Activated CD8-positive, alpha-beta T cell treated with anti-CD3 and anti-CD28 coated beads for 36 hours (primary cell): ENCODE measurements around the gene GARIN5B. TPM values are rescaled to one million over a fixed set of nuclear protein-coding genes. Genes with fewer than 3 reads are reported as not detected.

Experiments
- ATAC-seq: fragments of 200-7000 bp; cut with Tn5 transposase; one replicate; pipeline ENCODE4 v1.10.0; 2021; ENCODE audit warnings: mild to moderate bottlenecking, moderate library complexity
- CTCF ChIA-PET: fragments of 350-600 bp; sonication (Branson Sonifier 250); formaldehyde crosslinking; loops from one replicate; lab custom pipeline; 2021; ENCODE audit warnings: antibody characterized with exemption; lab: Charles Lee
- POLR2A ChIA-PET: fragments of 350-600 bp; sonication (Branson Sonifier 250); formaldehyde crosslinking; loops from one replicate; lab custom pipeline; 2021; ENCODE audit warnings: antibody characterized with exemption; lab: Charles Lee
- DNase-seq: peaks from one replicate; pipeline ENCODE4 v3.0.0-alpha.2; 2020
- H3K27ac Mint-ChIP-seq: one replicate; pipeline ENCODE4 v1.8.0; 2021; ENCODE audit warnings: mild to moderate bottlenecking, mixed read lengths
- H3K27me3 Mint-ChIP-seq: one replicate; pipeline ENCODE4 v1.8.0; 2021; ENCODE audit warnings: mixed read lengths
- H3K36me3 Mint-ChIP-seq: one replicate; pipeline ENCODE4 v1.8.0; 2021; ENCODE audit warnings: low read depth, mixed read lengths
- H3K4me1 Mint-ChIP-seq: one replicate; pipeline ENCODE4 v1.8.0; 2021; ENCODE audit warnings: low read depth, mixed read lengths
- H3K4me3 Mint-ChIP-seq: one replicate; pipeline ENCODE4 v1.8.0; 2021; ENCODE audit warnings: mild to moderate bottlenecking, moderate library complexity, mixed read lengths
- H3K9me3 Mint-ChIP-seq: one replicate; pipeline ENCODE4 v1.8.0; 2021; ENCODE audit warnings: mixed read lengths
- CTCF ChIP-seq: fragments of 200-600 bp; IDR thresholded peaks from one replicate; pipeline ENCODE4 v1.8.0; 2022; ENCODE audit warnings: antibody characterized with exemption, mild to moderate bottlenecking
- intact Hi-C: fragments of 100-400 bp; cut with micrococcal nuclease; formaldehyde crosslinking; loops from one replicate; pipeline ENCODE4 v1.10.0; 2022
- total RNA-seq, 2 experiments: library from RNA; stranded (reverse); gene quantifications; one replicate each; pipeline ENCODE4 v1.2.3, GENCODE V29; 2021

GARIN5B gene
- total RNA-seq, 2 experiments from 2014 or later, result not detected

DNA sequence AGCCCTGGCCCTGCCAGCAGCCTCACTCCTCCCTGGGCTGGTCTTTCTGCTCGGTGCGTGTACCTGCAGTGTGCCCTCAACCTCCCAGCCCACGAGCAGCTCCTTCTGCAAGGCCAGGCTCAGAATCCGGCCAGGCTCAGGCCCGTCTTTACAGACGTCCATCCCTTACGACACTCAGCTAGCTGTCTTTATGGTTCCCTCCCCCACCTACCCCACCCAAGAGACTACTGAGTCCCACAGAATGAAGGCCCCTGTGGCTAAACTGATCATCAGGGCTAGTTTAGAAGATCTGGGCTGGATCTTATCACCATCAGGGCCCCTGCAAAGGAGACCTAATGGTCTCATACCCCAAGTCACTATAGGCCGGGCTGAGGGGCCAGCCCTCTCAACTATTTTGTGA, 48.7 kb downstream of the GARIN5B start:
- Mint-ChIP-seq H3K27me3 (no peaks in the 10 kb centered on the region), H3K9me3 (no peaks in the 10 kb centered on the region), H3K27ac (no peak overlapping the region), H3K4me1 (no peaks in the 10 kb centered on the region), H3K4me3 (no peak overlapping the region), H3K36me3 (no peaks in the 10 kb centered on the region)
- POLR2A ChIA-PET, result interaction anchor here (1.4 kb wide), 1 partner anchor 13 kb away, joined by 4 read pairs; no protein-coding TSS in a partner anchor
- DNase-seq (no peak), ATAC-seq (peak; percentile 24)
- CTCF ChIA-PET, result interaction anchor here (1.9 kb wide), 1 partner anchor 13 kb away, joined by 7 read pairs; no protein-coding TSS in a partner anchor
- intact Hi-C loops, result no loop called here
- TF ChIP-seq CTCF, result no peak

GRCh38 chr19:55312621-55313512, 50.2 kb downstream of the GARIN5B start:
- Mint-ChIP-seq H3K27ac (no peak overlapping the region), H3K27me3 (no peaks in the 10 kb centered on the region)
- POLR2A ChIA-PET, result interaction anchor here (0.9 to 1.4 kb wide), 3 partner anchors 12 to 93 kb away, joined by 3 to 4 read pairs (median 3); no protein-coding TSS in a partner anchor

DNA sequence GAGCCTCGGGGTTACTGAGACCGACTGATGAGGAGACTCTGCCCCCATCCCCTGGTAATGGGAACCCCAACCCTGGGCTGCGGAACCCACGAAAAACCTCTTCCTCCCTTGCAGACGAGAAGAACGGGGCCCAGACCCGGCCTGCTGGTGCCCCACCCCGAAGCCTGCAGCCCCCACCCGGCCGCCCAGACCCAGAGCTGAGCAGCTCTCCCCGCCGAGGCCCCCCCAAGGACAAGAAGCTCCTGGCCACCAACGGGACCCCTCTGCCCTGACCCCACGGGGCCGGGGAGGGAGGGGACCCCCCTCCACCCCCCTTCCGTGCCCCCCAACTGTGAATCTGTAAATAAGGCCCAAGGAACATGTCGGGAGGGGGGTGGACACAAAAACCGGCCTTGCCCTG, 51.3 kb downstream of the GARIN5B start:
- no peak for TF ChIP-seq CTCF
- no peak for ATAC-seq
- no peak for DNase-seq
- ChIA-PET POLR2A (interaction anchor here (1.1 kb wide), 1 partner anchor 72 kb away, joined by 3 read pairs; no protein-coding TSS in a partner anchor), CTCF (interaction anchor here (1.5 kb wide), 1 partner anchor 10 kb away, joined by 3 read pairs; no protein-coding TSS in a partner anchor)
- no peak overlapping the region for H3K27ac Mint-ChIP-seq
- no peaks in the 10 kb centered on the region for H3K9me3 Mint-ChIP-seq
- no peaks in the 10 kb centered on the region for H3K27me3 Mint-ChIP-seq
- no peak overlapping the region for H3K4me3 Mint-ChIP-seq
- H3K4me1 Mint-ChIP-seq, result no peaks in the 10 kb centered on the region
- intact Hi-C loops, result no loop called here
- H3K36me3 Mint-ChIP-seq, result no peaks in the 10 kb centered on the region

More at GRCh38 chr19:55312621-55313512, 50.2 kb downstream of the GARIN5B start:
- ATAC-seq, result no peak
- H3K4me3 Mint-ChIP-seq, result no peak overlapping the region
- DNase-seq, result no peak
- H3K36me3 Mint-ChIP-seq, result no peaks in the 10 kb centered on the region
- H3K4me1 Mint-ChIP-seq, result no peaks in the 10 kb centered on the region
- CTCF ChIA-PET, result interaction anchor here (1.5 to 1.9 kb wide), 2 partner anchors 11 kb away, joined by 3 to 7 read pairs; no protein-coding TSS in a partner anchor
- no peak for TF ChIP-seq CTCF
- intact Hi-C loops, result no loop called here
- H3K9me3 Mint-ChIP-seq, result no peaks in the 10 kb centered on the region

DNA sequence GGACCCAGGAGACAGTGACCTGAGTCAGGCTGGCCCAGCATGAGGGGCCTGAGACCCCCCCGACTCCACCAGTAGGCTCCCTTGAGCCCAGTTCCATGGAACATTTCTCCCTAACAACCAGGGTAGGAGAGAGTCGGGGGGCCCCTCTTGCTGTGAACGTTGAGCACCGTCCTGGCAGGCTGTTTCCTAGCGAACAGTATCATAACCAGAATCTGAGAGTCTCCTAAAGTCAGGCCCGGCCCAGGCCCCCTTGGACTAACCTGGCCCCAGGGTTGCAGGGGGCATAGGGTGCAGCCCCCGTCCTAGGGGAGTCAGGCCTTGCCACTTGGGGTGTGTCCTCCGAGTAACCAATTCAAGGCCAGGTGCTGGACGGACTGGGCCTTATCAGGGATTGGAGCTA, 51.7 kb downstream of the GARIN5B start:
- ATAC-seq (no peak), DNase-seq (no peak)
- Mint-ChIP-seq H3K27me3 (no peaks in the 10 kb centered on the region), H3K9me3 (no peaks in the 10 kb centered on the region), H3K27ac (no peak overlapping the region), H3K4me1 (no peaks in the 10 kb centered on the region), H3K36me3 (no peaks in the 10 kb centered on the region), H3K4me3 (no peak overlapping the region)
- ChIA-PET POLR2A (interaction anchor here (1.1 kb wide), 1 partner anchor 72 kb away, joined by 3 read pairs; no protein-coding TSS in a partner anchor), CTCF (interaction anchor here (1.5 kb wide), 1 partner anchor 9 kb away, joined by 3 read pairs; no protein-coding TSS in a partner anchor)
- intact Hi-C loops, result no loop called here
- no peak for TF ChIP-seq CTCF
